ENCODE measurements around the gene SLC6A17.

The SLC6A17 gene

GRCh38 chr1:110234691-110235090, 84.4 kb downstream of the SLC6A17 start:
- no peaks in the 10 kb centered on the region for H3K27me3 ChIP-seq (ENCODE audit: insufficient read depth, poor library complexity, severe bottlenecking)
- no peak overlapping the region for H3K27ac ChIP-seq (replicated peaks)
- TF ChIP-seq CTCF (IDR thresholded peaks at IDR 0.05; ENCODE audit: insufficient read depth, low read length): no peak
- no peak for TF ChIP-seq GABPA (IDR thresholded peaks at IDR 0.05; ENCODE audit: low read depth)
- TF ChIP-seq, protein P1, sequence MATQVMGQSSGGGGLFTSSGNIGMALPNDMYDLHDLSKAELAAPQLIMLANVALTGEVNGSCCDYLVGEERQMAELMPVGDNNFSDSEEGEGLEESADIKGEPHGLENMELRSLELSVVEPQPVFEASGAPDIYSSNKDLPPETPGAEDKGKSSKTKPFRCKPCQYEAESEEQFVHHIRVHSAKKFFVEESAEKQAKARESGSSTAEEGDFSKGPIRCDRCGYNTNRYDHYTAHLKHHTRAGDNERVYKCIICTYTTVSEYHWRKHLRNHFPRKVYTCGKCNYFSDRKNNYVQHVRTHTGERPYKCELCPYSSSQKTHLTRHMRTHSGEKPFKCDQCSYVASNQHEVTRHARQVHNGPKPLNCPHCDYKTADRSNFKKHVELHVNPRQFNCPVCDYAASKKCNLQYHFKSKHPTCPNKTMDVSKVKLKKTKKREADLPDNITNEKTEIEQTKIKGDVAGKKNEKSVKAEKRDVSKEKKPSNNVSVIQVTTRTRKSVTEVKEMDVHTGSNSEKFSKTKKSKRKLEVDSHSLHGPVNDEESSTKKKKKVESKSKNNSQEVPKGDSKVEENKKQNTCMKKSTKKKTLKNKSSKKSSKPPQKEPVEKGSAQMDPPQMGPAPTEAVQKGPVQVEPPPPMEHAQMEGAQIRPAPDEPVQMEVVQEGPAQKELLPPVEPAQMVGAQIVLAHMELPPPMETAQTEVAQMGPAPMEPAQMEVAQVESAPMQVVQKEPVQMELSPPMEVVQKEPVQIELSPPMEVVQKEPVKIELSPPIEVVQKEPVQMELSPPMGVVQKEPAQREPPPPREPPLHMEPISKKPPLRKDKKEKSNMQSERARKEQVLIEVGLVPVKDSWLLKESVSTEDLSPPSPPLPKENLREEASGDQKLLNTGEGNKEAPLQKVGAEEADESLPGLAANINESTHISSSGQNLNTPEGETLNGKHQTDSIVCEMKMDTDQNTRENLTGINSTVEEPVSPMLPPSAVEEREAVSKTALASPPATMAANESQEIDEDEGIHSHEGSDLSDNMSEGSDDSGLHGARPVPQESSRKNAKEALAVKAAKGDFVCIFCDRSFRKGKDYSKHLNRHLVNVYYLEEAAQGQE (IDR thresholded peaks at IDR 0.05; ENCODE audit: insufficient replicate concordance, low read depth): no peak
- no peak overlapping the region for H3K4me3 ChIP-seq (replicated peaks; ENCODE audit: insufficient read depth, low read length)
- DNase-seq (ENCODE audit: low read depth in 1 of 2, low spot score in 1 of 2): no peak

GRCh38 chr1:110235181-110235833, 85.0 kb downstream of the SLC6A17 start:
- Histone ChIP-seq H3K27ac (replicated peaks) (0 out of 2 replicates have a peak overlapping the region, but pooled peaks have one; percentile 8), H3K4me3 (replicated peaks; ENCODE audit: insufficient read depth, low read length) (no peak overlapping the region), H3K27me3 (ENCODE audit: insufficient read depth, poor library complexity, severe bottlenecking) (no peaks in the 10 kb centered on the region)
- no peak for DNase-seq (ENCODE audit: low read depth in 1 of 2, low spot score in 1 of 2)
- TF ChIP-seq SPI1 (IDR thresholded peaks at IDR 0.05; ENCODE audit: borderline replicate concordance, low read depth) (no peak), CTCF (IDR thresholded peaks at IDR 0.05; ENCODE audit: insufficient read depth, low read length) (no peak)

GRCh38 chr1:110235834-110236682, 85.8 kb downstream of the SLC6A17 start:
- H3K27me3 ChIP-seq (ENCODE audit: insufficient read depth, poor library complexity, severe bottlenecking): no peaks in the 10 kb centered on the region
- 0 out of 2 replicates have a peak overlapping the region, but pooled peaks have one; percentile 8 for H3K27ac ChIP-seq (replicated peaks)
- TF ChIP-seq SPI1 (IDR thresholded peaks at IDR 0.05; ENCODE audit: borderline replicate concordance, low read depth) (peak; percentile 47; the same call in 1 of the 2 replicates), POLR2AphosphoS5 (IDR thresholded peaks at IDR 0.05; ENCODE audit: low read depth) (no peak), CTCF (IDR thresholded peaks at IDR 0.05; ENCODE audit: insufficient read depth, low read length) (no peak)
- TF ChIP-seq, protein P1 (IDR thresholded peaks at IDR 0.05; ENCODE audit: insufficient replicate concordance, low read depth): no peak
- H3K4me3 ChIP-seq (replicated peaks; ENCODE audit: insufficient read depth, low read length): no peak overlapping the region
- DNase-seq (ENCODE audit: low read depth in 1 of 2, low spot score in 1 of 2): peak in 1 of 2 experiments; percentile 72
